ENCODE measurements around the gene RPGRIP1L. TPM values are rescaled to one million over a fixed set of nuclear protein-coding genes. Genes with fewer than 3 reads are reported as not detected.
"Not testable (repeated sequence)": the region's sequence is repeated elsewhere in the genome, so short reads cannot be mapped to it uniquely, and the experiment has no call there.

Gene RPGRIP1L
- total RNA-seq, 1 donor from 2014 or later, result 1.1 TPM

DNA sequence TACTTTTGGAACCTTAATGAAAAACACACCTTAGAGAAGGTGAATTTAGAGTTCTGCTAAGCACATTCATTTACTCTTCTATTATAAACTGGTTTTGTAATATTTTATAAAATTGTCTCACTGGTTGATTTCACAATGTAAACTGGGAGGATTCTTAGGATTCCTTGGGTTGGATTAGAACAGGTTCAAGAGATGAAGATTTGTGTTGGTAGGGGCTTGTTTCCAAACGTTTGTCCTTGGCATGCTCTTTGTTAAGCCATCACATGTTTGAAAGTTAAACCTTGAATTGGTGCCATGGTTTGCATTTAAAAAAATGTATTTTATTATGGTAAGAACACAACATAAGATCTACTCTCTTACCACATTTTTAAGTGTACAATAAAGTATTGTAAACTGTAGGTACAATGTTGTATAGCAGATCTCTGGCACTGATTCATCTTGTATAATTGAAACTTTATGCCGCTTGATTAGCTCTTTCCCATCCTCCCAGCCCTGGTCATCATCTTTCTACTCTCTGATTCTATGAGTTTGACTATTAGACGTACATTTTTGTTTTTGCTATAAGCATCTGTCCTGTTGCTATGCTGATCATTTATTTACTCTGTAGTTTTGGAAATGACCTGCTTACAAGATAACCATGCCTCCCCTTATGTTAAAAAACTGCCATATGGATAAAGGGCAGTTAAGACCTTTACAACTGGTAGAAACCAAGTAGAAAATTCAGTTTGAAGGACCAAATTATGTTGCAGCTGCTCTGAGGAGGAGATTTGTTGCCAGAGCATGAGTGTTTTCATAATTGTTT lies 9.9 kb upstream of the RPGRIP1L start:
- no peak for ATAC-seq

DNA sequence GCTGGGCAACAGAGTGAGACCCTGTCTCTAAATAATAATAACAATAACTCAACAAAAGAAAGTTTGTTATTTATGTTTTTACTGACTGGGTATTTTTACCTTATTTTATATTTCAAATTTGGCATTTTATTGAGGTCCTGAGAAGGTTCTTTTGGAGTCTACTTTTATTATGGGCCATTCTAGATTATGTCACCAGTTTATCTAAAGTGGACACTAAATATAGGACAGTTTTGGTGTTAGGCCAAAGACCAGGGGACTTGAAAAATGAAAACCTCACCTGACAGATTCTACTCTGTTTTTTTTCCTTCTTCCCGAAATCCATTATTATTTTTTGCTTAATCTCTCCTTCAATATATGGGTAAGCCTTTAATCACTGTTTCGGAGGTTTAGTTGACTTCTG lies 8.4 kb upstream of the RPGRIP1L start:
- DNase-seq (ENCODE audit: low spot score) (no peak), ATAC-seq (no peak)

More for the DNA sequence above, 9.9 kb upstream of the RPGRIP1L start:
- no peak for DNase-seq (ENCODE audit: low spot score)

DNA sequence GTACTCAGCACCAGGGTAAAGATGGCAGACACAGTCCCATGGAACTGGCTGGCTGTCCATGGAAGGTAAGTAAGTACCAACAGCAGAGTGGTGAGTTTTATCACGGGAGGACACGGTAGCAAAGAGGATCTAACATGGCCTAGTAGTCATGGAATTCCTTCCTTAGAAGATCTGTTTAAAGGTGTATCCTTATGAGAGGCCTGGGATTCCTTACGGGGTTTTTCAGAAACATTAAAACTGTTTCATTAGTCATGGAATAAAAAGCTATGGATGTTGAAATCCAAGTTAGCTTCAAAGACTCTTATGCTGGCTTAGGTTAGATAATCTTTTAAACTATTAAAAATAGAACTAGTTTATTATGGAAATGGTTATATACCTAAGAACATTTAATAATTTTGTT lies 7.7 kb upstream of the RPGRIP1L start:
- no peak for DNase-seq (ENCODE audit: low spot score)
- ATAC-seq, result no peak

DNA sequence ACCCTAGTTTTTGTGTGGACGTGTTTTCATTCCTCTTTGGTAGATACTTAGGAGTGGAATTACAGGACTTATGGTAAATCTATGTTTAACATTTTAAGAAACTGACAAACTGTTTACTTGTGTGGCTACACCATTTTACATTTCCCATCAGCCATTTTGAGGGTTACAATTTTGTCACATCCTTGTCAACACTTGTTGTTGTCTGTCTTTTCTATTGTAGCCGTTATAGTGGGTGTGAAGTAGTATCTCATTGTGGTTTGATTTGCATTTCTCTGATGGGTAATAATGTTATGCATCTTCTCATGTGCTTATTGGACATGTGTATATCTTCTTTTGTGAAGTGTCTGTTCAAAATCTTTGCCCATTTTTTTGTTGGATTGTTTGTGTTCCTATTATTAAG lies 4.8 kb upstream of the RPGRIP1L start:
- ATAC-seq (no peak), DNase-seq (ENCODE audit: low spot score) (no peak)

DNA sequence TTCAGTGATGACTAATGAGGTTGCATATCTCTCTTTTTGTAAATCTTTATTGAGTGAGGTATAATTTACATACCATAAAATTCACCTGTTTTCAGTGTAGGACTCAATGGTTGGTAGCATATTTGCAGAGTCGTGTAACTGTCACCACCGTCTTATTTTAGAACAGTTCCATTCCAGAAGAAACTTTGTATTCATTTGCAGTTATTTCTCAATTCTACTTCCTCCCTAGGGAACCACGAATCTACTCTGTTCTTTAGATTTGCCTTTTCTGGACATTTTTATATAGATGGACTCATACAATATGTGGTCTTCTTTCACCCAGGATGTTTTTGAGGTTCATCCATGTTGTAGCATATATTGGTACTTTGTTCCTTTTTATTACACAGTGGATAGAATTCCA lies 4.0 kb upstream of the RPGRIP1L start:
- DNase-seq (ENCODE audit: low spot score) (no peak), ATAC-seq (no peak)

DNA sequence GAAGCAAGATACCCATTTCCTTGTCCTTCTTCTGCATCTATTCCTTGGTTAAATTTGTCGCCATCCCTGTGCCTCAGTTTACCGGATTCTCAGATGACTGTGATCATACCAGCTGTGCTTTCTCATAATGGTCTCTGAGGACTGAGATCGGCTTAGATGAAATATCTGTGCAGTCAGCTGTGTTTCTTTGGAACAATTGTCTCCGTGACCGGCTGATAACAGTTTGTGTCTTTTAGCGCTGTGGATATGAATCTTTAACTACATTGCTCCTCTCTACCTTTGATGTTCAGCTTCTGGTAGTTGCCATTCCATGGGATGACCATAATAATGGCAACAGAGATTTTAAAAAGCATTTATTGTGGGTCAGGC lies 770 bp upstream of the RPGRIP1L start:
- DNase-seq (ENCODE audit: low spot score), result no peak
- no peak for ATAC-seq

DNA sequence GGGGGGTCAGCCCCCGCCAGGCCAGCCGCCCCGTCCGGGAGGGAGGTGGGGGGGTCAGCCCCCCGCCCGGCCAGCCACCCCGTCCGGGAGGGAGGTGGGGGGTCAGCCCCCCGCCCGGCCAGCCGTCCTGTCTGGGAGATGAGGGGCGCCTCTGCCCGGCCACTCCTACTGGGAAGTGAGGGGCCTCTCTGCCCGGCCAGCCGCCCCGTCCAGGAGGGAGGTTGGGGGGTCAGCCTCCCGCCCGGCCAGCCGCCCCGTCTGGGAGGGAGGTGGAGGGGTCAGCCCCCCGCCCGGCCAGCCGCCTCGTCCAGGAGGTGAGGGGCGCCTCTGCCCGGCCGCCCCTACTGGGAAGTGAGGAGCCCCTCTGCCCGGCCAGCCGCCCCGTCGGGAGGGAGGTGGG lies 5.4 kb downstream of the RPGRIP1L start:
- not testable (repeated sequence) for DNase-seq (ENCODE audit: low spot score); ATAC-seq

DNA sequence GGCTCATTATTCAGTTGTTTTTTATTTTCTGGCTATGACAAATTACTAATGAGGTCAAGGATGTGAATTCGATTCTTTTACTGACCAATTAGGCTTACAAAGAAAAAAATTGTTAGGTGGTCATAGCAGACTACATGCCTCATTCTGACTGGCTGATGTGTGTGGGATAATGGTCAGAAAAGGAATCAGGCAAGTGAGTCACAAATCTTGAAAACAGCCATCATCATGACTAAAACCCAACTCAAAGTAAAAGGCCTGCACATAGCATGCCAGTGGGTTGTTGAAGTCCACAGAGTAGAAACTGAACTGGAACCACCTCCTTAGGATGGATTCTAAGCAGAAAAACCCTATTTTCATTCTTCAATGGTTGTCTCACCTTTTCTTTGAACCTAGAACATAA lies 8.6 kb downstream of the RPGRIP1L start:
- ATAC-seq (no peak), DNase-seq (ENCODE audit: low spot score) (no peak)

DNA sequence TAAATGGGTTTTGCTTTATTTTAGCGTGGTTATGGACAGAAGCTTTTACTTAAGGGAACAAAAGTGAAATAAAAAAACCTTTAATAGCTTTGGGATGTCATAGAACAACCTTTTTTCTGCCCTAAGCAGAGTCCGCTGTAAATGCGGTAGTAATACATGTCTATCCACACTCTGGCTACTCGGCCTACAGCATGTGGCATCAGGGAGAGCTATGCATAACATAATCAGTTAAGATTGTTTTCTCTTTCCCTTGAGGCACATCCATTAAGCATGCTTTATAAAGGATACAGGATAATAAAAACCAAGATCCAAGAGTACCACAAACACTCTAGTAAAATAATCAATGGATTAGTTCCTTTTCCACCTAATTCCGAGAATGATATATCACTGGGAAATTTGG lies 10.3 kb downstream of the RPGRIP1L start:
- DNase-seq (ENCODE audit: low spot score) (no peak), ATAC-seq (no peak)

DNA sequence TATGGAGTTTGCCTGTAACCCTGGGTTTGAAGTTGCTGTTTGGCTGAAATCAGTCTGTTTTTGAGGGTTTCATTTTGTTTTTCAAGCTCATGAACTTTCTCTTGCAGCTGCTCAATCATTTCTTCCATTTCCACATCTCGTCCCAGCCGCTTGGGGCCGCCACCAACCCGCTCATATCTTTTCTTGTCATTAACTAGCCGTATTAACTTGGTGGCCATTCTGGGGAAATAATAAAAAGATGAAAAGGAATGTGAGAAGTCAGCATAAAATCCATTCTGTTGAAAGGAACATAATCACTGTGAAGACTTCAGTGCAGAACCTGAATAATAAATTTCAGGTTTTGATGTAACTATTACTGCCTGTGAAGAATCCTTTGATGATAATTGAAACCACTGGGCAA lies 11.5 kb downstream of the RPGRIP1L start:
- ATAC-seq, result no peak
- no peak for DNase-seq (ENCODE audit: low spot score)

DNA sequence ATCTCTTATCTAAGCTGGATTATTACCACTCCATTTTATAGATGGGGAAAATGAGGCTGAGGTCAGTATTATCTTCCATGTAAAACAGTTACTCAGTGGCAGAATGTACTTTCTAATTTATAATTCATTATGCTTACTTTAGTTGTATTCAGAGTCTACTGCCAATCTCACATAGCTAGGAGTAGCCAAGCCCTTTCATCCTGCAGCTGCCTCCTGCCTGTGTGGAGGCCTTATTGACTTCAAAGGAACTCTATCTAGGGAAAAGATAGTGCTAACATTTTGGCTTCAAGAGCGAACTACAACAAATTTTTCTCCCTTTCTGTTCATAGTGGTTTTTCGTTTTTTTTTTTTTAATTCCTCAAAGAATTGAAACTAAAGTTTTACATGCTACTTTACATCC lies 12.9 kb downstream of the RPGRIP1L start:
- ATAC-seq, result no peak
- DNase-seq (ENCODE audit: low spot score), result no peak

DNA sequence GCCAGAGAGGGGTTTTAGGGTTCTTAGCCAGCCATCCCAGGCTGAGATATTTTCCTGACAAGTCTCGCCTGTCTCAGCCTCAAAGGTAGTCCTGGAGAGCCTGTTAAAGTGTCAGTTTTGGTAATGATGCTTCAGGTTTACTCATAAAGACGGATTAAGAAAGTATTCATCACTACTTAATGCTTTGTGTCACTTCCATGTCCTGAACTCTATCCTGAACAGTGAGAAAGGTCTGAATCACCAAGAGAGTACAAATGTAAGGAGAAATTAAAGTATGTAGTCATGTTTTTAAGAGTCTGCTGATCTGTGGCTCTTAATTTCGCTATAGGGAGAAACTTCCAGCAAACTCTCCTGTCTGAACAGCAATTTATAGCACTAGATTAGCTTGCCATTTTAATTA lies 14.0 kb downstream of the RPGRIP1L start:
- no peak for ATAC-seq
- DNase-seq (ENCODE audit: low spot score), result no peak

DNA sequence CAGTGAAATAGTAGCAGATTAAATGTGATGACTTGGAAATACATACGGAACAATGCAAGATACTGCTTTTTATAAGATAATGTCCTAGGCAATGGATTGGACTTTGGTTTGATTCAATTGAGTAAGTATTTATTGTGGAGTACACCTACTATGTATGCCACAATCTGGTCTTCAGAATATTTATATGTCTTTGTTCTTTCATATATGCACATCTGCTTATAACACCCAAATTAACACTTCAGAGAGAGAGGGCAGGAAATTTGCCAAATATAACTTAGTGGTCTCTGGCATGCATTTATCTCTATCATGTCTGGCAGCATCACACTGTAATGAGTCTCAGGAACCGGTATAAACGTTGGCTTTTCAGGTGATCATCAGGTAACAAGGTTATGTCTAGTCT lies 16.9 kb downstream of the RPGRIP1L start:
- DNase-seq (ENCODE audit: low spot score), result no peak
- ATAC-seq, result no peak

DNA sequence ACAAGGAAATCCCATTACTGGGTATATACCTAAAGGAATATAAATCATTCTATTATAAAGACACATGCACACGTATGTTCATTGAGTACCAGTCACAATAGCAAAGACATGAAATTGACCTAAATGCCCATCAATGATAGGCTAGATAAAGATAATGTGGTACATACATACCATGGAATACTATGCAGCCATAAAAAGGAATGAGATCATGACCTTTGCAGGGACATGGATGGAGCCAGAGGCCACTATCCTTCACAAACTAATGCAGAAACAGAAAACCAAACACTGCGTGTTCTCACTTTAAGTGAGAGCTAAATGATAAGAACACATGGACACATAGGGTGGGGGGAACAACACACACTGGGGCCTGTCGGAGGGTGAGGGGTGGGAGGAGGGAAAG lies 18.3 kb downstream of the RPGRIP1L start:
- not testable (repeated sequence) for DNase-seq (ENCODE audit: low spot score)

DNA sequence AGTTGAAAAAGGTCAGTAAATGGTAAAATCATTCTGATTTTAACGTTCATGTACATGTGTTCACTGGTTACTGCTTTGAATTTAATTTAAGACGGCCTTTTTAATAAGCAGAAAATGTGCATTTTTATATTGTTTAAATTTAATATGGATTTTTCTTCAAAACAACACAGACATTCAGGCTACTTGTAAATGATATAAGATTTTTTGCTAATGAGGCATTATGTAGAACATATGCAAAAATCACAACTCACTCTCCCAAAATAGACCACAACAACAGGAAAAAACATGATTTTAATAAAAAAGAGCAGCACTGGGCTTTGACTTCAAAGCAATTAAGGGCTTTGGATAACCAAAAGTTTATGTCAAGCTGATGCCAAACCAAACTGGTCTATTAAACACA lies 22.3 kb downstream of the RPGRIP1L start:
- no peak for ATAC-seq
- DNase-seq (ENCODE audit: low spot score), result no peak

More for the DNA sequence above, 18.3 kb downstream of the RPGRIP1L start:
- not testable (repeated sequence) for ATAC-seq

DNA sequence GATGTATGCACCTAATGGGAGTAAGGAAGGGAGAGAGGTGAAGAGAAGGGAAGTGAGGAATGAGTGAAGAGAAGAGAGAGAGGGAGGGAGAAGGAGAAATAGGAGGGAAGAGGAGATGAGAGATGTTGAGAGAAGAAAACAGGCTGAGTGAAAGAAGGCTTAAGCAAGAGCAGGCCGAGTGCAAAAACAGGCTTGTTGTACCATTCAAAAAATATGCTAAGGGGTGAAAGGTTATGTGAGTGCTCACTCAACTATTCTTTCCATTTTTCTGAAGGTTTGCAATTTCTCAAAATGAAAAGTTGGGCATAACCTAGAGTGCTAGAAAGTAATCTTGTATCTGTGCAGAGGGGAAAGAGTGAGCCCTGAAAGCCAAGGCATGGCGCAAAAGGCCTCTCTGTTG lies 22.9 kb downstream of the RPGRIP1L start:
- ATAC-seq (no peak), DNase-seq (ENCODE audit: low spot score) (no peak)

DNA sequence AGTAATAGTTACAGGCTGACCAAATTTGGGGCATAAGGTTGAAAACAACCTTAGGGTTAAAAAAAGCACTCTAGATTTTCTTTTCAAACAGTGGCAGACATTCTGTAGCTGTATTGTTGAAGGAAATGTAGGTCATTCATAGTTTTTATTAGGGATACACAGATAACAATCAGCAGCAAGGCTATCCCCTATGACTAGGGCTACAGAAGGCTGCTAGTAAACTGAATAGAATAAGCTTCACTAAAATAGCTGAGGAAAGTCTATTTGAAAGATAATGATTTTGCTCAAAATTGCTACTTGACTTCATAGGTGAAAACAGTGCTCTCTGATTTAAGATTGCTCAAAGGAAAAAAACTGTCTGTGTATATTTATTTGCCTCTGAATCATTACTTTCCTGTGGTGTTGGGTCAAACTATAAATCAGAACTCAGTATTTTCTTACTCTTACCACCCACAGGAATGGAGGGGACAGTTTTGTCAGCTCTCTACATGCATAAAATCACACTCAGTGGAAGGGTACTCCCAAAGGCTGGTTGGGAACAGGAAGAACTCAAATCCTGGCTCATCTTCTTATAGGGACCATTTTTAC lies 24.8 kb downstream of the RPGRIP1L start:
- ATAC-seq (no peak), DNase-seq (ENCODE audit: low spot score) (no peak)

DNA sequence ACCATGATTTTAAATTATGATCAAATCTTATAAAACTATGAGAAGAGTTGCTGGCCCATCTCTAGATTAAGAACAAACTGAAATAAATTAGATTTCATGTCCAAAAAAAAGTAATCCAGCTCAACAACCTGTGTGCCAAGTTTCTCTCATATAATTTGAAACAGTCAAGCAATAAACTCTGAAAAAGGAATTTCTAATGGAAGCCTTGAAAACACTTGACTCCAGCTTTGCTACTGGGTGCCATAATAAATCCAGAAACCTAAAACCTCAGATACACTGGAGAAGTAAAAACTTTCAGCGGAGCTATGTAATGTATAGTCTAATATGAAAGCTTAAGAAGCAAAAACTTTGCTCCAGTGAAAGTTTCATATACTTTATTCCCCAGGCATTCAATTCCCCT lies 25.5 kb downstream of the RPGRIP1L start:
- DNase-seq (ENCODE audit: low spot score) (no peak), ATAC-seq (no peak)

DNA sequence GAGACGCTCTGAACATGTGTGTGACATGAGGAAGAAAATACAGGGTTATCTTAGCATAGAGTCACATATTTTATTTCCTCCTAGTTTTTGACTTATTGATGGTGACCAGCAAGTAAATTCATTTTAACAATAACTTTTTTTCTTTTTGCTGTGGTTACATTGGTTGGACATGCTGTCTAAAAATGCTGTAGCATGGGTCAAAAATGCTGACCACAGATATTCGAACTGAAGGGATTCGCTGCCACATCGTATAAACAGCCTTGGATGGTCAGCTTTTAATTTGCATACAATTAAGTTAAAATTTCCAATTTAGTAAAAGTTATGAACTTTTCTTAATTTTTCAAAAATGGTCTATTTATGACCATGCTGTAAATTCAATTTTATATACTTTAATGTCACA lies 30.5 kb downstream of the RPGRIP1L start:
- ATAC-seq, result no peak
- no peak for DNase-seq (ENCODE audit: low spot score)

DNA sequence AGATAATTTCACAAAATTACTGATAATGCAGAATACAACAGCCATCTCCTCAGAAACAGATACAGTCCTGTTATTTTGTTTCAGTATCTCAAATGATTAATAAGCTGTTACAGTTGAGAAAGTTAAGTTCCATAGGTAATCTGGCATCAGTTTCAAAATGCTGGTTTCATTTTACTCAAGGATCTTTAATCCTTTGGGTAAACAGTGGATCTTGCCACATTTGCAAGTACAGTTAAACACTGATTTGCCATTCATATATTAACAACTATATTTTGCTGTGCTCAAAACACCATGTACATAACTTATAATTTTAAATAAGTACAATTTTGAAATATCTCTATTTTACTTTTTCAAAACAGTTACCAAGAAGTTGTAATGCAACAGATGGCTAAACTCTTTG lies 31.2 kb downstream of the RPGRIP1L start:
- ATAC-seq, result no peak
- DNase-seq (ENCODE audit: low spot score), result no peak

DNA sequence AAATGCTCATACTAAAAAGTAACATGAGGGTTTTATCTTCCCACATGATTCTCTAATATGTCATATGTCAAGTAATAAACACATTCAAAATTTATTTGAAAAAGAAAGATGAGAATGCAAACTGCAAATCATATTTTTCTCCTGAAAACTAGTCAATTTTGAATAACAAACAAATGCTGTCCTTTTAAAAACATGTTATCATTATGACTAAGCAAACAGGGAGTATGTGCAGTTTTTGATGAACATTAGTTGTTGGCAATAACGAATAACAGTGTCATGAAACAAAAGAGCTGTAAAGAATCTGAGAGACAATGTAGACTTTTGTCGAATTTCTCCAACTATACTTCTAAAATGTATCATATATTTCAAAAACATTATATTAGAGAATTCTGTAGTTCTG lies 34.8 kb downstream of the RPGRIP1L start:
- no peak for DNase-seq (ENCODE audit: low spot score)
- no peak for ATAC-seq

DNA sequence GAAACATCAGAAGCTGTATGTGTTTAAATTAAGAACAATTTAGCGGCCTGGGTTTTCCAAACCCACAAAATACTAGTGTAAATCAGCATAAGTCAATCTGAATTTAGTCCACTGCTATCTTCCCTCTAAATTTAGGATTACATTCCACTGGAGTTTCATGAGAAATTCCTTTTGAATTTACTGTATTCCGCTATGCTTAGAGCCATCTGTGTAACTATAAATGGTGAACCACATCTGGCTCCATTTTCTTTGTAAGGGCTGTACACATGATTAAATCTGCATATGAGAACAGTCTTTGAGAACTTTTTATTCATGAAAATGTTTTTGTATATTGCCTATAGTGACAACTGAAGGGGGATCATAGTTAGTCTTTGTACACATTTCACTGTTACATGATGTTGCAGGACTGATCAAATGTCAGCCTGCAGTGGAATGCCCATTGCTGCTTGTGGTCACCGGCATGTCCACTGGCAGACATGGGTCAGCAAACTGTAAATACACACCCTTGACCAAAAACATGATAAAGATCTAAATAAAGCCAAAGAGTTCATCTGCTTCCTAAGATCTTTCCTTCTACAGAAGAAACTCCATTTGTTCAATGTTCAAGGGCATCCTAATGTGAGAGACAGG lies 36.8 kb downstream of the RPGRIP1L start:
- ATAC-seq, result no peak

More for the DNA sequence above, 36.8 kb downstream of the RPGRIP1L start:
- no peak for DNase-seq (ENCODE audit: low spot score)

Data from left lobe of liver (tissue), 2 donors.